ENCODE measurements around the gene TBC1D3K.
"Not testable (repeated sequence)": the region's sequence is repeated elsewhere in the genome, so short reads cannot be mapped to it uniquely, and the experiment has no call there.

- TF ChIP-seq CTCF (conservative IDR thresholded peaks at IDR 0.05; ENCODE audit: low read depth, low read length); EZH2 (IDR thresholded peaks at IDR 0.05; ENCODE audit: borderline replicate concordance, low read depth, low read length, poor library complexity, severe bottlenecking): not testable (repeated sequence)
Measured at GRCh38 chr17:37896961-37897360, 27.3 kb upstream of the TBC1D3K start.

Measured in A673 (cell line).